Myocyte (in vitro differentiated cells): ENCODE data around the gene TMEM135. TPM values are rescaled to one million over a fixed set of nuclear protein-coding genes. Genes with fewer than 3 reads are reported as not detected.
A peak's percentile ranks its signal among the peaks of the same experiment; 100 is the strongest.
"Not testable (repeated sequence)": the region's sequence is repeated elsewhere in the genome, so short reads cannot be mapped to it uniquely, and the experiment has no call there.

Experiments
- DNase-seq: peaks from one replicate; pipeline ENCODE4 v3.0.0-alpha.2; 2012; ENCODE audit warnings: low read depth
- polyA plus RNA-seq: library from polyadenylated mRNA; unstranded; fragments of >200 nt; gene quantifications from one replicate; pipeline ENCODE4 v1.2.1, GENCODE V29; 2012; ENCODE audit warnings: missing spikeins
- total RNA-seq: library from RNA; depleted of rRNA; stranded (reverse); fragments of >200 nt; gene quantifications from 2 replicates; pipeline ENCODE4 v1.2.3, GENCODE V29; 2014

Gene TMEM135
- total RNA-seq = 25.0 and 26.9 TPM in 2 replicates
- polyA plus RNA-seq = 6.8 TPM

- peak; percentile 96 for DNase-seq
These were observed at the start of gene TMEM135 for GRCh38 chr11:87037450-87038234. TMEM135 (plus strand) TSS chr11:87037934; CDS start chr11:87038046, 112 bp downstream.

DNA sequence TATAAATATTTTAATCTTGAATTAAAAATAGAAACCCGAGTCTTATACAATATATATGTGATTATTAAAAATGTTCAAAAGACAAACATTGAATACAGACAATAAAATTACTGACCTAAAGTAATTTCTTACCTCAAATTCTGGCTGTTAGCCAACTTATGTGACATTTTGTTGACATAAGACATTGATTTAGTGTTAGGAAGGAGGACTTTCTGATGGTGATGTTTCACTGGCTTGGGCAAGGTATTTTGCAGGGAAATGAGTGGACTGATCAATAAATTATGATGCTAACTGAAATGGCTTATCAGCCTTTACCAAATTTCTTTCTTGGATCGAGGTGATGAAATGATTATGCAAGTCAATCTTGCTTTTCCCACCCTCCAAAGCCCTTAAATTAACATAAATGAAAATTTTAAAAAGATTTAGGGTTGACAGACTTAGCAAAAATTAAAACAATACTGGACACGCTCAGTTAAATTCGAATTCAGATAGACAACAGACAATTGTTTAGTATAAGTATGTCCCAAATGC lies 49.3 kb upstream of the TMEM135 start:
- no peak for DNase-seq

GRCh38 chr11:86990031-86990430 lies 47.7 kb upstream of the TMEM135 start:
- peak; percentile 20 for DNase-seq

DNA sequence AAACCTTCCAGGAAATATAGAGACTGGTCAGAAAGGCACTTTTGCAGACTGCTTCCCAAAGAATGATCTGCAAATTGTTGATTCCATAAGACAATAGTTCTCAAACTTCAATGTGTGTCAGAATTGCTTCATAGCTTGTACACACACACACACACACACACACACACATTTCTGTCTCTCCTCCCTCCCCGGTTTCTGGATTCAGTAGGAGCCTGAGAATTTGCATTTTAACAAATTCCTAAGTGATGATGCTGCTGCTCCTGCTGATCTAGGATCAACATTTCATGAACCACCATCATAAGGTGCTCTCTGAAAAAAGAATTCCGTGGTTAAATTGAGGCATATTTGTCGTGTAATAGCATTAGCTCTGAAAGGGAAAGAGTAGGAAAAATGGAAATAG lies 47.2 kb upstream of the TMEM135 start:
- DNase-seq = peak; percentile 50

GRCh38 chr11:86991341-86991740 lies 46.4 kb upstream of the TMEM135 start:
- DNase-seq = no peak

DNA sequence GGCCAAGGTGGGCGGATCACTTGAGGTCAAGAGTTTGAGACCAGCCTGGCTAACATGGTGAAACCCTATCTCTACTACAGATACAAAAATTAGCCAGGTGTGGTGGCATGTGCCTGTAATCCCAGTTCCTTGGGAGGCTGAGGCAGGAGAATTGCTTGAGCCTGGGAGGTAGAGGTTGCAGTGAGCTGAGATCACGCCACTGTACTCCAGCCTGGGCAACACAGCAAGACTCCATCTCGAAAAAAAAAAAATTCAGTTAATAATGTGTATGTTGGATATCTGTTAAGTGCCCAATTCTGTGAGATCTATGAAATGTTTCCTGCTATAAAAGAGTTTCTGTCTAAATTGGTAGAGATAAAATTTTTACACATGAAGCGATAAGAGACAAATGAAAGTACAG lies 45.4 kb upstream of the TMEM135 start:
- DNase-seq = not testable (repeated sequence)

- DNase-seq = no peak
These were observed 44.7 kb upstream of the TMEM135 start for GRCh38 chr11:86993031-86993430.

- no peak for DNase-seq
These were observed 40.7 kb upstream of the TMEM135 start for GRCh38 chr11:86996953-86997570.

DNA sequence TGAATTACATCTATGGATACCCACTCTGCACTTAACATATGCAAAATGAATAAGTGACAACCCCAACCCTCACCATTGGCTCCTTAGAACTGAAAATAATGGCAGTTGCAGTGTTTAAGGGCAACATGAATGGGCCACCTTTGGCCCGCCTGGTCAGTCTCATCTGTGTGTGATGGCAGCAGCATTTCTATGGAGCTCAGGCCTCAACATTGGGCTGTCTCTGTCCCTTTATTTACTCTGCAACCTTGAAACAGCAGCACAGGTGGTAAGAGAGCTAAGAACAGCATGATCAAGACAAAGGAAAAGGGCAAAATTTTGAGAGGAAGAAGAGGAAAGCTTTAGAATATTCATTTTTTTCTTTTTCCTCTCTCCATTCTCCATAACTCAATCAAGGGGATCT lies 38.3 kb upstream of the TMEM135 start:
- DNase-seq = no peak

GRCh38 chr11:86999859-87000753 lies 37.6 kb upstream of the TMEM135 start:
- no peak for DNase-seq

GRCh38 chr11:87002918-87003317 lies 34.8 kb upstream of the TMEM135 start:
- DNase-seq = no peak

GRCh38 chr11:87004281-87004680 lies 33.5 kb upstream of the TMEM135 start:
- DNase-seq = not testable (repeated sequence)

- no peak for DNase-seq
These were observed 32.2 kb upstream of the TMEM135 start for GRCh38 chr11:87005569-87005921.

DNA sequence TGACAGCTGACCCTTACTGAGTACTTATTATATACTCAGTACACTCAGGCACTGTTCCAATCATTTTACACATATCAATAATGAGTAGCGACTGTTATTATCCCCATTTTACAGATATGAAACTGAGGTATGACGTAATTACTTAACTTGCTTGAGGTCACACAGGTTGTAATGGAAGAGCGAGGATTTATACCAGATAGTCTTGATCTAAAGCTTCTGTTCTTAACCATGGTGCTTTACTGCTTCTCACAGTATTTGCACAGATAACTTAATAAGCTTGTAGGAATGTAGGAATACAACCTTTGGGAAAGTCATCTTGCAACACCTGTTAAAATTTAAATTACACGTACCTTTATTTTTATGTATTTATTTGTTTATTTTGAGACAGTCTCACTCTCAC lies 31.7 kb upstream of the TMEM135 start:
- no peak for DNase-seq

DNA sequence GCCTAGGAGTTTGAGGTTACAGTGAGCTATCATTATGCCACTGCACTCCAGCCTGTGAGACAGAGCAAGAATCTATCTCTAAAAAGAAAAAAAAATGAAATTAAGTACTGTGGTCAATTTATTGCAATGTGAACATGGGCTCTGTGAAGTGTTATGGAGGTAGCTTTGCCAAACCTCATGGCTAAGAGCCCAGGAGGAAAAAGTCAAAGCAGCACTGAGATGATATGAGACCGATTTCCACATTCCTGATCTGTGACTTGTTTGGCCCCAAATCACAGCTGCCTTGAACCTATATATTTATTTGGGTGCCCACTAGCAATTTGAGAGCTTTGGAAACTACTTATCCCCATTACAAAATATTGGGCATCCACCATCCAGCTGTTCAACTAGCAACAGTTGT lies 29.8 kb upstream of the TMEM135 start:
- peak; percentile 9 for DNase-seq

DNA sequence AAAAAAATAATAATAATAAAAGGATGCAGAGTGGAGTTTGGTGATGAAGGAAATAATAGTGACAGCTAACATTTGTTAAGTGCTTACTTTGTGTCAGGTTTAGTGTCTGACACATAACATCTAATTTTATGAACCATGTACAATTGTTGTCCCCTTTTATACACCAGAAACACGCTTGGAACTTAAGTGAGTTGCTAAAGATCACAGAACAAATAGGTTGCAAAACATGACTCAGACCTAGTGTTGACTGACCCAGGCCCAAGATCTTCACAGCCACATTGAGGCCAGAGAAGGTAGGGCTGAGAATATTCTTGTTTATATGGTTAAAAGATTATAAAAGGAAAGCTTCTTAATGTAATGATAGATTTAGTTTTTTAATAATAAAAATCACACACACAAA lies 25.6 kb upstream of the TMEM135 start:
- DNase-seq = no peak

DNA sequence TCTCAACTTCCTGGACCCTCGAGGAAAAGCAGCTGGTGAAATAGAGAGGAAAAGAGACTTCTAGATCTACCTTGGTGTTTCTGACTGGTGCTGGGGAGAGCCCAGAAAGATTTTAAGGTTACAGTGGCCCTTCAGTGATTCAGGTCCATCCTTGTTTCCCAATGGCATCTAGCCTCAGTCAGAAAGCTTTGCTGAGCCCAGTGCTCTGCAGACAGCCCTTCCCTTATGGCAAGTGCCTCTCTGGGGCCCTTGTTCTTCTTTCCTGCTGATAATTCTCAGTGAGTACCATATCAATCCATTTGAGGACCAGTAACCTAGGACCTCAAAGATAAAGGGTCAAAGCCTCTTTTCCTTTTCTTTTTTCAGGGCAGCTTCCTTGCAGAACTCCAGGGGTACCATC lies 25.1 kb upstream of the TMEM135 start:
- DNase-seq = no peak

GRCh38 chr11:87013912-87014825 lies 23.6 kb upstream of the TMEM135 start:
- no peak for DNase-seq

DNA sequence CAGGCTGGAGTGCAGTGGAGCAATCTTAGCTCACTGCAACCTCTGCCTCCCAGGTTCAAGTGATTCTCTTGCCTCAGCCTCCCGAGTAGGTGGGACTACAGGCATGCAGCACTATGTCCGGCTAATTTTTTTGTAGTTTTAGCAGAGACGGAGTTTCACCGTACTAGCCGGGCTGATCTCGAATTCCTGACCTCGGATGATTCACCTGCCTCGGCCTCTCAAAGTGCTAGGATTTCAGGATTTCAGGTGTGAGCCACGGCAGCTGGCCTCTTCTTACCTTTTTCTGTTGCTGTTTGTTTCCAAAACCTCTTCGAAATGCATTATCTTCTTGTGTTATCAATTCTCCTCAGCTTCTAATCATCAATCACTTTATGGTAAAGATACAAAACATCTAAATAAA lies 22.1 kb upstream of the TMEM135 start:
- no peak for DNase-seq

- DNase-seq = no peak
These were observed 18.0 kb upstream of the TMEM135 start for GRCh38 chr11:87019613-87020271.
